ENCODE data around the gene PMIS2. TPM values are rescaled to one million over a fixed set of nuclear protein-coding genes. Genes with fewer than 3 reads are reported as not detected.
"Not testable (repeated sequence)": the region's sequence is repeated elsewhere in the genome, so short reads cannot be mapped to it uniquely, and the experiment has no call there.

PMIS2 gene
- total RNA-seq, 4 donors from 2014 or later: not detected

DNA sequence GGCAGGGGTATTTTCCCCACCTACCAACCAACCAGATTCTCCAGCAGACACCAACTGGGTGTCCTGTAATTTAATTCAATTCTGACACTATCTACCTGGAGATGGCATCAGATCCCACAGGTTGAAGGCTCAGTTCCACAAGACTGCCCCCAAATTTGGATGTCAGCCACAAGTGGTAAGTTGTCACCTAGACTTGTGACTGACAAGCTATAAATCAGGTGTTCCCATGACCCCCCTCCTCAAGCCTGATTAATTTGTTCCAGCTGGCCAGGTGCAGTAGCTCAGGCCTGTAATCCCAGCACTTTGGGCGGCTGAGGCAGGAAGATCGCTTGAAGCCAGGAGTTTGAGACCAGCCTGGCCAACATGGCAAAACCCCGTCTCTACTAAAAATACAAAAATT lies 16.0 kb downstream of the PMIS2 start:
- Histone ChIP-seq H3K4me1 (no peaks in the 10 kb centered on the region), H3K27ac (no peak overlapping the region), H3K36me3 (no peaks in the 10 kb centered on the region), H3K27me3 (no peaks in the 10 kb centered on the region), H3K4me3 (no peak overlapping the region), H3K9me3 (no peaks in the 10 kb centered on the region)
- DNase-seq: no peak
- no peak for TF ChIP-seq POLR2A (IDR thresholded peaks at IDR 0.05)
- TF ChIP-seq, protein P1, sequence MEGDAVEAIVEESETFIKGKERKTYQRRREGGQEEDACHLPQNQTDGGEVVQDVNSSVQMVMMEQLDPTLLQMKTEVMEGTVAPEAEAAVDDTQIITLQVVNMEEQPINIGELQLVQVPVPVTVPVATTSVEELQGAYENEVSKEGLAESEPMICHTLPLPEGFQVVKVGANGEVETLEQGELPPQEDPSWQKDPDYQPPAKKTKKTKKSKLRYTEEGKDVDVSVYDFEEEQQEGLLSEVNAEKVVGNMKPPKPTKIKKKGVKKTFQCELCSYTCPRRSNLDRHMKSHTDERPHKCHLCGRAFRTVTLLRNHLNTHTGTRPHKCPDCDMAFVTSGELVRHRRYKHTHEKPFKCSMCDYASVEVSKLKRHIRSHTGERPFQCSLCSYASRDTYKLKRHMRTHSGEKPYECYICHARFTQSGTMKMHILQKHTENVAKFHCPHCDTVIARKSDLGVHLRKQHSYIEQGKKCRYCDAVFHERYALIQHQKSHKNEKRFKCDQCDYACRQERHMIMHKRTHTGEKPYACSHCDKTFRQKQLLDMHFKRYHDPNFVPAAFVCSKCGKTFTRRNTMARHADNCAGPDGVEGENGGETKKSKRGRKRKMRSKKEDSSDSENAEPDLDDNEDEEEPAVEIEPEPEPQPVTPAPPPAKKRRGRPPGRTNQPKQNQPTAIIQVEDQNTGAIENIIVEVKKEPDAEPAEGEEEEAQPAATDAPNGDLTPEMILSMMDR (IDR thresholded peaks at IDR 0.05): no peak

DNA sequence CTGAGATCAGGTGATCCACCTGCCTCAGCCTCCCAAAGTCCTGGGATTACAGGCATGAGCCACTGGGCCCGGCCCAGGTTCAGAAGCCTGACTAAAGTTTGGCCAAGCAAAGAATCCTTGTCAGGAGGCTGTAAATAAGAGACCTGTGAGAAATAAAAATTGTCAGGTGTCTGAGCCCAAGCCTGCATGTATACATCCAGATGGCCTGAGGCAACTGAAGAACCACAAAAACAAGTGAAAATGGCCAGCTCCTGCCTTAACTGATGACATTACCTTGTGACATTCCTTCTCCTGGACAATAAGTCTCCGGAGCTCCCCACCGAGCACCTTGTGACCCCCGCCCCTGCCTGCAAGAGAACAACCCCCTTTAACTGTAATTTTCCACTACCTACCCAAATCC lies 18.5 kb downstream of the PMIS2 start:
- not testable (repeated sequence) for H3K27me3 ChIP-seq, H3K4me1 ChIP-seq, H3K4me3 ChIP-seq, H3K27ac ChIP-seq, H3K36me3 ChIP-seq, DNase-seq, H3K9me3 ChIP-seq

- not testable (repeated sequence) for DNase-seq, H3K36me3 ChIP-seq, H3K9me3 ChIP-seq, H3K27ac ChIP-seq, H3K27me3 ChIP-seq, H3K4me1 ChIP-seq, H3K4me3 ChIP-seq
Observed at GRCh38 chr19:35607170-35607569, 21.2 kb downstream of the PMIS2 start.

- Histone ChIP-seq H3K9me3 (peaks cover 0 to 8% (median 0%) of the 10 kb centered on the region in 4 donors), H3K4me3 (no peak overlapping the region), H3K27ac (no peak overlapping the region), H3K4me1 (peaks cover 0 to 8% (median 3%) of the 10 kb centered on the region in 4 donors), H3K27me3 (no peaks in the 10 kb centered on the region), H3K36me3 (no peaks in the 10 kb centered on the region)
- no peak for TF ChIP-seq POLR2A (IDR thresholded peaks at IDR 0.05)
- no peak for DNase-seq
Observed at GRCh38 chr19:35607661-35608060, 21.7 kb downstream of the PMIS2 start.

DNA sequence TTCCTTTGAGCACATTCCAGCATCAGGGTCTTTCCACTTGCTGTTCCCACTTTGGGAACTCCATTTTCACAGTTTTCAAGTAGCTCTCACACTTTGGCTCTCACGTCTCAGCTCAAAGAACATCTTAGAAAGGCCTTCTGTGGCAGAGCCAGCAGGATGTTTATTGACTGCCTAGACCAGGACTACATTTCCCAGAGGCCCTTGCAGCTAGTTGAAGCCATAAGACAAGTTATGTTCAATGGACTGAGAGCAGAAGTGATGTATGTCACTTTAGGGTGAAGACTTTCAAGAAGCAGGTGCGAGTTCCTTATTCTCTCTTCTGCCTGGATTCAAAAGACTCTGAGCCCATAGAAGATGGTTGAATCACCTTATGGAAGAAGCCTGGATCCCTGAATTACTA lies 22.3 kb downstream of the PMIS2 start:
- no peak overlapping the region for H3K4me3 ChIP-seq
- TF ChIP-seq, protein P1 (IDR thresholded peaks at IDR 0.05): no peak
- TF ChIP-seq POLR2A (IDR thresholded peaks at IDR 0.05): no peak
- DNase-seq: no peak
- no peaks in the 10 kb centered on the region for H3K36me3 ChIP-seq
- peaks cover 2 to 12% (median 6%) of the 10 kb centered on the region in 4 donors for H3K4me1 ChIP-seq
- no peak overlapping the region for H3K27ac ChIP-seq
- peaks cover 0 to 8% (median 0%) of the 10 kb centered on the region in 4 donors for H3K9me3 ChIP-seq
- no peaks in the 10 kb centered on the region for H3K27me3 ChIP-seq

DNA sequence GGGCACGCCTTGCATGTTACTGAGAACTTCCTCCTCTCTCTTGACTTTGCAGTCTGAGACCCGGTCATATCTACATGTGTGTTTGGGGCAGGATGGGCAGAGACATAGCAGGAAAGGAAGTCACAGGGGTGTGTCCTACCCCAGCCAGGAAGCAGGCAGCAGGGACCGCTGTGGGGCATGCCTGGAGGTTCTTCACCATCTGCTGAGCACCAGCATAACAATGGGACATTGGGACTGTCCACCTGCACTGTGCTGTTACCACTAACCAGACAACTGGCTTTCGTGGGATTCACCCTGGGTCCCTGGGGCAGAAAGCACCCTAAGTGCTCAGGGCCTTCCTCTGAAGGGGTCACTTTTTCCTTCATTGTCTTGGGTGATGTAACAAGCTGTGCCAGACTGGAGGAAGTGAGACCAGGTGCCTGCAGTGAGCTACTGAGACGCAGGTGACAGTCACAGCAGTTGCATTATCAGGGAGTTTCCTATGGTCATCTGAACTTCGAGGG lies 23.9 kb downstream of the PMIS2 start:
- TF ChIP-seq, protein P1 (IDR thresholded peaks at IDR 0.05): no peak
- no peak for TF ChIP-seq POLR2A (IDR thresholded peaks at IDR 0.05)
- no peaks in the 10 kb centered on the region for H3K27me3 ChIP-seq
- peaks cover 0 to 8% (median 0%) of the 10 kb centered on the region in 4 donors for H3K9me3 ChIP-seq
- peak overlapping the region in 2 of 4 donors; percentile 55 to 74 for H3K27ac ChIP-seq
- DNase-seq: peak in 2 of 3 donors; percentile 52 to 60
- H3K36me3 ChIP-seq: no peaks in the 10 kb centered on the region
- H3K4me1 ChIP-seq: peaks cover 2 to 12% (median 7%) of the 10 kb centered on the region in 4 donors
- no peak overlapping the region for H3K4me3 ChIP-seq

GRCh38 chr19:35612224-35612558 lies 26.2 kb downstream of the PMIS2 start:
- no peaks in the 10 kb centered on the region for H3K36me3 ChIP-seq
- TF ChIP-seq, protein P1 (IDR thresholded peaks at IDR 0.05): no peak
- no peak for TF ChIP-seq POLR2A (IDR thresholded peaks at IDR 0.05)
- DNase-seq: no peak
- peak overlapping the region in 3 of 4 donors; percentile 66 to 83 (median 77) for H3K27ac ChIP-seq
- H3K4me1 ChIP-seq: peaks cover 2 to 12% (median 7%) of the 10 kb centered on the region in 4 donors
- H3K9me3 ChIP-seq: peaks cover 0 to 8% (median 0%) of the 10 kb centered on the region in 4 donors
- H3K27me3 ChIP-seq: no peaks in the 10 kb centered on the region
- peak overlapping the region; percentile 63 to 85 (median 75) for H3K4me3 ChIP-seq
